ENCODE data around the gene ABCA8. TPM values are rescaled to one million over a fixed set of nuclear protein-coding genes. Genes with fewer than 3 reads are reported as not detected.
"Not testable (repeated sequence)": the region's sequence is repeated elsewhere in the genome, so short reads cannot be mapped to it uniquely, and the experiment has no call there.

ABCA8 gene
- polyA plus RNA-seq = 1 to 10 TPM; 1.6 to 2.8 TPM

DNA sequence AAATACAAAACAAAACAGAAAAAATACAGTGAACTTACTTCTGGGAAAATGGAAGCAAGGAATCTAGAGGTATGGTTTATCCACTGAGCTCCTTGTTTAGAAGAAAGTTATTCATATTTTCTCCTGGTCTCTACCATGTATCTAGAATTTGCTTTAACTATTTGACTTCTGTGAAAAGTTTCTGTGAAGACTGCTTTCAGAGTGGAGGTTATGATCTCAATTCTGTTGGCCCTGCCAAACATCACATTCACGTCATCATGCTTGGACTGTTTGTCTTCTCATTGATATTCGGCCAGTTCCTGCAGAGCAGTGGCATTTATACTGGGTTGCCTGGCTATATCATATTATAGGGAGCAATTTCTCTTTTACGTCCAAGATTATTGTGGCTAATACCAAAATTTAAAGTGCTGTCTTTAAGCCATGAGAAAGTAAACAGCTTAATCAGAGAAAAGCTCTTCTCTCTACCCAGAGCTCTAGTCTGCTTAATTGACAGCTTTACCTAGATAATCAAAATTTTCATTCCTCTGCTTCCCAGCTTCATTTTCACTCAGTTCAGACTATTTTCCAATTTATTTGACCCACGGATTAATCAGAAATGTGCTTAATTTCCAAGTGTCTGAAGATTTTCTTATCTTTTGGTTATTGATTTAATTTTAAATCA is at the start of gene ABCA8:
TSS of gene ABCA8 (minus strand) at position 212 of the 661 bp plus-strand sequence. CDS start 13,358 bp downstream, outside the sequence.
- Histone ChIP-seq H3K9me3 (ENCODE audit: control insufficient read depth in 2 of 2, insufficient read depth in 1 of 2, low read depth in 1 of 2, low read length in 1 of 2) (no peaks in the 10 kb centered on the region), H3K4me1 (ENCODE audit: control insufficient read depth in 2 of 2, insufficient read depth in 2 of 2, low read length in 1 of 2) (no peaks in the 10 kb centered on the region), H3K27me3 (ENCODE audit: control insufficient read depth in 1 of 2, insufficient read depth in 2 of 2, low read length in 2 of 2) (no peaks in the 10 kb centered on the region), H3K36me3 (ENCODE audit: control insufficient read depth in 2 of 2, insufficient read depth in 2 of 2, low read length in 1 of 2) (no peaks in the 10 kb centered on the region), H3K27ac (ENCODE audit: low read depth in 2 of 2, low read length in 1 of 2) (no peak within 1 kb of the TSS), H3K4me3 (ENCODE audit: low read depth in 1 of 2, low read length in 2 of 2) (no peak within 1 kb of the TSS)
- WGBS, 2 donors = 43 to 49% methylated on average over 4 of the region's 4 CpGs

DNA sequence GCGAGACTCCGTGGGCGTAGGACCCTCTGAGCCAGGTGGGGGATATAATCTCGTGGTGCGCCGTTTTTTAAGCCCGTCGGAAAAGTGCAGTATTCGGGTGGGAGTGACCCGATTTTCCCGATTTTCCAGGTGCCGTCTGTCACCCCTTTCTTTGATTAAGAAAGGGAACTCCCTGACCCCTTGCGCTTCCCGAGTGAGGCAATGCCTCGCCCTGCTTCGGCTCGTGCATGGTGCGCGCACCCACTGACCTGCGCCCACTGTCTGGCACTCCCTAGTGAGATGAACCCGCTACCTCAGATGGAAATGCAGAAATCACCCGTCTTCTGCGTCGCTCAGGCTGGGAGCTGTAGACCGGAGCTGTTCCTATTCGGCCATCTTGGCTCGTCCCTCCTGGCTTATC is 49.6 kb upstream of the ABCA8 start:
- not testable (repeated sequence) for H3K27me3 ChIP-seq (ENCODE audit: control insufficient read depth in 1 of 2, insufficient read depth in 2 of 2, low read length in 2 of 2); H3K9me3 ChIP-seq (ENCODE audit: control insufficient read depth in 2 of 2, insufficient read depth in 1 of 2, low read depth in 1 of 2, low read length in 1 of 2); H3K4me3 ChIP-seq (ENCODE audit: low read depth in 1 of 2, low read length in 2 of 2); H3K27ac ChIP-seq (ENCODE audit: low read depth in 2 of 2, low read length in 1 of 2); H3K4me1 ChIP-seq (ENCODE audit: control insufficient read depth in 2 of 2, insufficient read depth in 2 of 2, low read length in 1 of 2); H3K36me3 ChIP-seq (ENCODE audit: control insufficient read depth in 2 of 2, insufficient read depth in 2 of 2, low read length in 1 of 2)
- WGBS, 2 donors = 88 to 93% methylated on average over 21 of the region's 27 CpGs

DNA sequence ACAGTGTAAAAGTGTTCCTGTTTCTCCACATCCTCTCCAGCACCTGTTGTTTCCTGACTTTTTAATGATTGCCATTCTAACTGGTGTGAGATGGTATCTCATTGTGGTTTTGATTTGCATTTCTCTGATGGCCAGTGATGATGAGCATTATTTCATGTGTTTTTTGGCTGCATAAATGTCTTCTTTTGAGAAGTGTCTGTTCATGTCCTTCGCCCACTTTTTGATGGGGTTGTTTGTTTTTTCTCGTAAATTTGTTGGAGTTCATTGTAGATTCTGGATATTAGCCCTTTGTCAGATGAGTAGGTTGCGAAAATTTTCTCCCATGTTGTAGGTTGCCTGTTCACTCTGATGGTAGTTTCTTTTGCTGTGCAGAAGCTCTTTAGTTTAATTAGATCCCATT is 44.6 kb upstream of the ABCA8 start:
- 77 to 78% methylated on average over 3 of the region's 3 CpGs for WGBS, 2 donors
- H3K27ac ChIP-seq (ENCODE audit: low read depth in 2 of 2, low read length in 1 of 2); H3K4me1 ChIP-seq (ENCODE audit: control insufficient read depth in 2 of 2, insufficient read depth in 2 of 2, low read length in 1 of 2); H3K9me3 ChIP-seq (ENCODE audit: control insufficient read depth in 2 of 2, insufficient read depth in 1 of 2, low read depth in 1 of 2, low read length in 1 of 2); H3K36me3 ChIP-seq (ENCODE audit: control insufficient read depth in 2 of 2, insufficient read depth in 2 of 2, low read length in 1 of 2); H3K4me3 ChIP-seq (ENCODE audit: low read depth in 1 of 2, low read length in 2 of 2); H3K27me3 ChIP-seq (ENCODE audit: control insufficient read depth in 1 of 2, insufficient read depth in 2 of 2, low read length in 2 of 2): not testable (repeated sequence)

DNA sequence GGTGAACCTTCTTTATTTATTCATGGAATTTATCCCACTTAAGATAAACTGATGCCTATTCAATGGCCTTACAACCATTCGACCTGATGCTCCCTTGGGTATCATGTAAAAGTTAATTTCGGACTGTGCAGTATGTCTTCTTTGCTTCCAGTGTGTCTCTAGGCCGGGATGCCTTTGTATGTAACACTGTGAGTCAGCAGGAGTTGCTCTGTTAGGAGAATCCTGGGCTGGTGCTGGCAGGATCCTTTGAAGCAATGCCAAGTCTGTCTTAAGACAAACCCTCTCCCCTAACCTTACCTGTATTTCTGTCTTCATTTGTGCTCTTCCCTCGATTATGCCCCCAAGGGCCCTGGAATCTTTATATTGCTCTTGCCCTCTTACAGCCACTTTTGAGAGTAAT is 37.9 kb upstream of the ABCA8 start:
- Histone ChIP-seq H3K9me3 (ENCODE audit: control insufficient read depth in 2 of 2, insufficient read depth in 1 of 2, low read depth in 1 of 2, low read length in 1 of 2) (no peaks in the 10 kb centered on the region), H3K4me1 (ENCODE audit: control insufficient read depth in 2 of 2, insufficient read depth in 2 of 2, low read length in 1 of 2) (no peaks in the 10 kb centered on the region), H3K4me3 (ENCODE audit: low read depth in 1 of 2, low read length in 2 of 2) (no peak overlapping the region), H3K27ac (ENCODE audit: low read depth in 2 of 2, low read length in 1 of 2) (no peak overlapping the region), H3K36me3 (ENCODE audit: control insufficient read depth in 2 of 2, insufficient read depth in 2 of 2, low read length in 1 of 2) (no peaks in the 10 kb centered on the region), H3K27me3 (ENCODE audit: control insufficient read depth in 1 of 2, insufficient read depth in 2 of 2, low read length in 2 of 2) (no peaks in the 10 kb centered on the region)
- WGBS, 2 donors = 42 to 60% methylated on average over 4 of the region's 4 CpGs

- 74 to 80% methylated on average over 4 of the region's 4 CpGs for WGBS, 2 donors
- H3K27me3 ChIP-seq (ENCODE audit: control insufficient read depth in 1 of 2, insufficient read depth in 2 of 2, low read length in 2 of 2) = no peaks in the 10 kb centered on the region
- H3K4me3 ChIP-seq (ENCODE audit: low read depth in 1 of 2, low read length in 2 of 2) = no peak overlapping the region
- H3K36me3 ChIP-seq (ENCODE audit: control insufficient read depth in 2 of 2, insufficient read depth in 2 of 2, low read length in 1 of 2) = no peaks in the 10 kb centered on the region
- no peaks in the 10 kb centered on the region for H3K9me3 ChIP-seq (ENCODE audit: control insufficient read depth in 2 of 2, insufficient read depth in 1 of 2, low read depth in 1 of 2, low read length in 1 of 2)
- no peak overlapping the region for H3K27ac ChIP-seq (ENCODE audit: low read depth in 2 of 2, low read length in 1 of 2)
- H3K4me1 ChIP-seq (ENCODE audit: control insufficient read depth in 2 of 2, insufficient read depth in 2 of 2, low read length in 1 of 2) = no peaks in the 10 kb centered on the region
These were observed 32.8 kb upstream of the ABCA8 start for GRCh38 chr17:68987966-68988365.

- 29 to 33% methylated on average over 2 of the region's 2 CpGs for WGBS, 2 donors
- no peaks in the 10 kb centered on the region for H3K4me1 ChIP-seq (ENCODE audit: control insufficient read depth in 2 of 2, insufficient read depth in 2 of 2, low read length in 1 of 2)
- H3K4me3 ChIP-seq (ENCODE audit: low read depth in 1 of 2, low read length in 2 of 2) = no peak overlapping the region
- H3K27me3 ChIP-seq (ENCODE audit: control insufficient read depth in 1 of 2, insufficient read depth in 2 of 2, low read length in 2 of 2) = no peaks in the 10 kb centered on the region
- no peaks in the 10 kb centered on the region for H3K9me3 ChIP-seq (ENCODE audit: control insufficient read depth in 2 of 2, insufficient read depth in 1 of 2, low read depth in 1 of 2, low read length in 1 of 2)
- no peak overlapping the region for H3K27ac ChIP-seq (ENCODE audit: low read depth in 2 of 2, low read length in 1 of 2)
- no peaks in the 10 kb centered on the region for H3K36me3 ChIP-seq (ENCODE audit: control insufficient read depth in 2 of 2, insufficient read depth in 2 of 2, low read length in 1 of 2)
These were observed 26.1 kb upstream of the ABCA8 start for GRCh38 chr17:68981288-68981687.

DNA sequence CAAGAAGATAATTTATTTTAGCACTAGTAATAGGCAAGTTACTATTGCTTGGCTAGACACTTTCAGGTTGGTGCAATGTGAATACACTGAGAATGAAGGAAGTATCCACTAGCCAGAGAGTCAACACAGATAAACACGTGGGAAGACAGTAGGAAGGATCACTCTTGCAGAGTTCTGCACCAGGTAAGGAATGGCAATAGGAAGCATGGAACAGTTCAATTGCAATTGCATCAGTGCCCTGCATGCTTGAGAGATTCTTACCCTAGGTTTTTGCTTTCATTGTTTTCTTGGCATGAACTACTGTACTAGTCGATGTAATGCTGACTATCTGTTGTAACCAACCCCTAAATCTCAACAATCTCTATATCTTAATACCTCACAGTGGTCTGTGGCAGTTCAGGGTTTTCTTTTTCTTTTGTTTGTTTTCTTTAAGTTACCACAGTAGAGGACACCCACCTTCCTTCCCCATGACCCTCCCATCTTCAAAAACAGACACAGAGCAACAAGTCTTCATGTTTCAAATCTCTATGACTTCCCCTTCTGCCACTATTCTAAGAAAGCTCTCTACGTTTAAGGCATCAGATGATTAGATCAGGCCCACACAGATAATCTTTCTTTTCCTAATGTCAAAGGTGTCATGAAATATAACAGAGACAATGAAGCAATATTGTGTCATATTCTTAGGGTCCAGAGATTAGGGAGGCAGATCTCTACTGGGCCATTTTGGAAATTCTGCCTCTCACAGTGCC is 18.1 kb upstream of the ABCA8 start:
- no peaks in the 10 kb centered on the region for H3K27me3 ChIP-seq (ENCODE audit: control insufficient read depth in 1 of 2, insufficient read depth in 2 of 2, low read length in 2 of 2)
- H3K4me1 ChIP-seq (ENCODE audit: control insufficient read depth in 2 of 2, insufficient read depth in 2 of 2, low read length in 1 of 2) = no peaks in the 10 kb centered on the region
- whole genome bisulfite sequencing, 2 donors = 58 to 59% methylated on average over 3 of the region's 3 CpGs
- H3K4me3 ChIP-seq (ENCODE audit: low read depth in 1 of 2, low read length in 2 of 2) = no peak overlapping the region
- no peaks in the 10 kb centered on the region for H3K36me3 ChIP-seq (ENCODE audit: control insufficient read depth in 2 of 2, insufficient read depth in 2 of 2, low read length in 1 of 2)
- H3K9me3 ChIP-seq (ENCODE audit: control insufficient read depth in 2 of 2, insufficient read depth in 1 of 2, low read depth in 1 of 2, low read length in 1 of 2) = no peaks in the 10 kb centered on the region
- no peak overlapping the region for H3K27ac ChIP-seq (ENCODE audit: low read depth in 2 of 2, low read length in 1 of 2)

DNA sequence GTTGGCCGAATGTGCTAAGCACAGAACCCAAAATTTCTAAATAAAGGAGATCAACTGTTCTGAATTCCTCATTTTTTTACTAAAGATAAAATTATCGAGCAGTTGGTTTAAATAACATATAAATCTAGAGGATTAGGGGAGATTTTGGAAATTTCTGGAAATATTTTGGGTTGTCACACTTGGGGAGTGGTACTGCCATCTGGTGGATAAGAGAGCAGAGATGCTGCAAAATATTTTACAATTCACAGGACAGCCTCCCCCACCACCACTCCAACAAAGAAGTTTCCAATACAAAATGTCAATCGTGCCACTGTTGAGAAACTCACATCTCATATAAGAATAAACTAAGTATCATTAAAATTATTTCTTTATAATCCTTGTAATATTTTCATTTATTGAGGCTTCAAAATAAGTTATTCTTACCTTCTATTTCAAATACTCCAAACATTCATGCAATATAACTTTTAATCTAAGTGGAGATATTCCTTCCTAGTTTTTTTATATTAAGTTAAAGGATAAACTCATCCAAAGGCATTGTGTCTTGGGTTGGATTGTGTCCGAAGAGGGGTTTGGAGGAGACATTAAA is 17.0 kb upstream of the ABCA8 start:
- no peaks in the 10 kb centered on the region for H3K27me3 ChIP-seq (ENCODE audit: control insufficient read depth in 1 of 2, insufficient read depth in 2 of 2, low read length in 2 of 2)
- H3K9me3 ChIP-seq (ENCODE audit: control insufficient read depth in 2 of 2, insufficient read depth in 1 of 2, low read depth in 1 of 2, low read length in 1 of 2) = no peaks in the 10 kb centered on the region
- no peaks in the 10 kb centered on the region for H3K36me3 ChIP-seq (ENCODE audit: control insufficient read depth in 2 of 2, insufficient read depth in 2 of 2, low read length in 1 of 2)
- H3K4me3 ChIP-seq (ENCODE audit: low read depth in 1 of 2, low read length in 2 of 2) = no peak overlapping the region
- H3K4me1 ChIP-seq (ENCODE audit: control insufficient read depth in 2 of 2, insufficient read depth in 2 of 2, low read length in 1 of 2) = no peaks in the 10 kb centered on the region
- 47 to 53% methylated on average over 4 of the region's 4 CpGs for WGBS, 2 donors
- no peak overlapping the region for H3K27ac ChIP-seq (ENCODE audit: low read depth in 2 of 2, low read length in 1 of 2)

GRCh38 chr17:68969101-68969500 is 13.9 kb upstream of the ABCA8 start:
- no peak overlapping the region for H3K4me3 ChIP-seq (ENCODE audit: low read depth in 1 of 2, low read length in 2 of 2)
- H3K9me3 ChIP-seq (ENCODE audit: control insufficient read depth in 2 of 2, insufficient read depth in 1 of 2, low read depth in 1 of 2, low read length in 1 of 2) = no peaks in the 10 kb centered on the region
- no peaks in the 10 kb centered on the region for H3K4me1 ChIP-seq (ENCODE audit: control insufficient read depth in 2 of 2, insufficient read depth in 2 of 2, low read length in 1 of 2)
- 57 to 69% methylated on average over 5 of the region's 5 CpGs for WGBS, 2 donors
- H3K27me3 ChIP-seq (ENCODE audit: control insufficient read depth in 1 of 2, insufficient read depth in 2 of 2, low read length in 2 of 2) = no peaks in the 10 kb centered on the region
- no peak overlapping the region for H3K27ac ChIP-seq (ENCODE audit: low read depth in 2 of 2, low read length in 1 of 2)
- H3K36me3 ChIP-seq (ENCODE audit: control insufficient read depth in 2 of 2, insufficient read depth in 2 of 2, low read length in 1 of 2) = no peaks in the 10 kb centered on the region
